B cell (primary cell): Measurements from ENCODE around the gene DEF6.

ENCODE experiments used
- CTCF ChIP-seq: fragments of 200-600 bp; IDR thresholded peaks from one replicate; pipeline ENCODE4 v1.8.0; 2022; ENCODE audit warnings: antibody characterized with exemption, mild to moderate bottlenecking
- EZH2 ChIP-seq: IDR thresholded peaks from 2 replicates; pipeline ENCODE4 v1.6.1; 2012; ENCODE audit warnings: borderline replicate concordance, low read depth, mild to moderate bottlenecking, moderate library complexity, low read length; ENCODE audit not compliant: insufficient read depth, poor library complexity, severe bottlenecking

GRCh38 chr6:35259194-35259947 lies 38.2 kb upstream of the DEF6 start, which contains the start of gene ZNF76:
- TF ChIP-seq CTCF (no peak), EZH2 (no peak)
